Fibroblast of villous mesenchyme (primary cell): ENCODE measurements around the gene CBX1. TPM values are rescaled to one million over a fixed set of nuclear protein-coding genes. Genes with fewer than 3 reads are reported as not detected.

Experiments
- DNase-seq: peaks from one replicate; pipeline ENCODE4 v3.0.0-alpha.2; 2010; ENCODE audit warnings: low read depth
- H3K4me3 ChIP-seq: 2 replicates; pipeline ENCODE4 v1.5.1; 2011; ENCODE audit warnings: low read depth, mild to moderate bottlenecking, low read length
- total RNA-seq: library from RNA; depleted of rRNA; stranded (reverse); fragments of >200 nt; gene quantifications from 2 replicates; pipeline ENCODE4 v1.2.3, GENCODE V29; 2012
- TF ChIP-seq, protein P1 (sequence below): IDR thresholded peaks from 2 replicates; pipeline ENCODE4 v1.5.1; 2012; ENCODE audit warnings: low read depth, mild to moderate bottlenecking, low read length; ENCODE audit not compliant: insufficient read depth

The CBX1 gene
- total RNA-seq, 1 donor, result 60.9 TPM

DNA sequence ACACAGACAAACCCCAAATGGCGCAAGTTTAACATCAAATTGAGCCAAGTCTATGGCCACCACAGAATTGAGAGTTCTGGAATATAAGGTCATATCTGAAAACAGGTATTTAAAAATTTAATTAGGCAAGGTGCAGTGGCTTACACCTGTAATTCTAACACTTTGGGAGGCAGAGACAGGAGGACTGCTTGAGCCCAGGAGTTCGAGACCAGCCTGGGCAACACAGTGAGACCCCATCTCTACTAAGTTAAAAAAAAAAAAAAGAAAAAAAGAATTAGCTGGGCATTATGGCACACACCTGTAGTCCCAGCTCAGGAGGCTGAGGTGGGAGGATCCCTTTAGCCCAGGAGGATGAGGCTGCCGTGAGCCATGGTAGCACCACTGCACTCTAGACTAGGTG, 34.0 kb downstream of the CBX1 start:
- TF ChIP-seq, protein P1, sequence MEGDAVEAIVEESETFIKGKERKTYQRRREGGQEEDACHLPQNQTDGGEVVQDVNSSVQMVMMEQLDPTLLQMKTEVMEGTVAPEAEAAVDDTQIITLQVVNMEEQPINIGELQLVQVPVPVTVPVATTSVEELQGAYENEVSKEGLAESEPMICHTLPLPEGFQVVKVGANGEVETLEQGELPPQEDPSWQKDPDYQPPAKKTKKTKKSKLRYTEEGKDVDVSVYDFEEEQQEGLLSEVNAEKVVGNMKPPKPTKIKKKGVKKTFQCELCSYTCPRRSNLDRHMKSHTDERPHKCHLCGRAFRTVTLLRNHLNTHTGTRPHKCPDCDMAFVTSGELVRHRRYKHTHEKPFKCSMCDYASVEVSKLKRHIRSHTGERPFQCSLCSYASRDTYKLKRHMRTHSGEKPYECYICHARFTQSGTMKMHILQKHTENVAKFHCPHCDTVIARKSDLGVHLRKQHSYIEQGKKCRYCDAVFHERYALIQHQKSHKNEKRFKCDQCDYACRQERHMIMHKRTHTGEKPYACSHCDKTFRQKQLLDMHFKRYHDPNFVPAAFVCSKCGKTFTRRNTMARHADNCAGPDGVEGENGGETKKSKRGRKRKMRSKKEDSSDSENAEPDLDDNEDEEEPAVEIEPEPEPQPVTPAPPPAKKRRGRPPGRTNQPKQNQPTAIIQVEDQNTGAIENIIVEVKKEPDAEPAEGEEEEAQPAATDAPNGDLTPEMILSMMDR, result no peak

DNA sequence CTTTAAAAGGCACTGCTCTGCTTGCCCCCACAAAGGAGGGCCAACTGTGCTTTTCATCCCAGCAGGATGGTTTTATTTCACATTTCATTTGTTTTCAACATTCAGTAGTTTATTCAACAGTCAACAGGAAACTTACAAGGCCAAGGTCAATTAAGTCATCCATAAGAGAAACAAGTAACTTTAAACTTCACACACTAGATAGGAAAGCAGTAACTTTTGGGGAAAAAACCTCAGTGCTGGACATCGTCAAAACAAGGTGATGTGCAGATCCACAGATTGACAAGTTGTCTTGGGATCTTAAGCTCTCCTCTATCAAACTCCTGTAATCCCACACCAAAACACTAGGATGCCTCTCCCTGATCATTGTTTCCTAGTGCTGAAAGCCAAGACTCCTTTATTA, 34.6 kb downstream of the CBX1 start:
- H3K4me3 ChIP-seq, result no peak overlapping the region
- TF ChIP-seq, protein P1, result no peak
- no peak for DNase-seq

More for the DNA sequence above, 34.0 kb downstream of the CBX1 start:
- no peak for DNase-seq
- H3K4me3 ChIP-seq, result no peak overlapping the region

- TF ChIP-seq, protein P1, result no peak
- no peak overlapping the region for H3K4me3 ChIP-seq
- no peak for DNase-seq
These were observed 35.1 kb downstream of the CBX1 start for GRCh38 chr17:48066192-48066591.

DNA sequence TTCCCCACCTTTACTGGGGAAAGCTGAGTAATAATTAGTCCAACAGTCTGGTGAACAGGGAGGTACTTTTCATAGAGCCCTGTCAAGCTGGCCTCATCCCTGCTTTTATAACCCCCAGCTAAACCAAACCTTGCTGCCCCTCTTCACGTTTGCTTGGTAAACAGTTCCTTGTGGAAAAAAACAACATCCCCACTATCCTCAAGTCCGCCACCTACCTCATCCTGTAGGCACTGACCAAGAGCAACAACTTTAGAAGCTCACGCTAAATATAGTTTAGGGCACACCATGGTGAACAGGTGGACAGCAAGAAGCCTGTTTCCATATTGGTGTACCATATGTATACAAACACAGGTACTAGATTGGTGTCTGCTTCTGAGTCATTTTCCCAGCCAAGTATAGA, 36.6 kb downstream of the CBX1 start:
- no peak for DNase-seq
- H3K4me3 ChIP-seq, result no peak overlapping the region
- TF ChIP-seq, protein P1, result no peak

GRCh38 chr17:48062273-48062672, 39.0 kb downstream of the CBX1 start:
- DNase-seq, result no peak
- TF ChIP-seq, protein P1, result no peak
- no peak overlapping the region for H3K4me3 ChIP-seq

- DNase-seq, result no peak
- TF ChIP-seq, protein P1, result no peak
- H3K4me3 ChIP-seq, result no peak overlapping the region
These were observed 41.0 kb downstream of the CBX1 start for GRCh38 chr17:48060249-48060648.

DNA sequence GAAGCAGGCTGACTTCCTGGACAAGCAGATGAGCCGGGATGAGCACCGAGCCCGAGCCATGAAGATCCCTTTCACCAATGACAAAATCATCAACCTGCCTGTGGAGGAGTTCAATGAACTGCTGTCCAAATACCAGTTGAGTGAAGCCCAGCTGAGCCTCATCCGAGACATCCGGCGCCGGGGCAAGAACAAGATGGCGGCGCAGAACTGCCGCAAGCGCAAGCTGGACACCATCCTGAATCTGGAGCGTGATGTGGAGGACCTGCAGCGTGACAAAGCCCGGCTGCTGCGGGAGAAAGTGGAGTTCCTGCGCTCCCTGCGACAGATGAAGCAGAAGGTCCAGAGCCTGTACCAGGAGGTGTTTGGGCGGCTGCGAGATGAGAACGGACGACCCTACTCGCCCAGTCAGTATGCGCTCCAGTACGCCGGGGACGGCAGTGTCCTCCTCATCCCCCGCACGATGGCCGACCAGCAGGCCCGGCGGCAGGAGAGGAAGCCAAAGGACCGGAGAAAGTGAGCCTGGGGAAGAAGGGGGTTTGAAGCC, 42.1 kb downstream of the CBX1 start:
- TF ChIP-seq, protein P1, result no peak

More for the DNA sequence above, 42.1 kb downstream of the CBX1 start:
- H3K4me3 ChIP-seq, result no peak overlapping the region
- DNase-seq, result no peak
